Transverse colon (tissue), 4 donors: Measurements from ENCODE around the gene HOXB1.

ENCODE experiments used
- POLR2AphosphoS5 ChIP-seq, 3 donors: sonication (generic); formaldehyde crosslinking; IDR thresholded peaks; one replicate each; pipeline ENCODE4 v1.6.1; 2016; ENCODE audit warnings: antibody characterized with exemption in 3 of 3
- TF ChIP-seq, protein P1 (sequence below), 5 experiments: fragments of 200-600 bp in 3 of 5; fragments of 450-650 bp in 2 of 5; sonication (generic) in 3 of 5; IDR thresholded peaks; 1 replicate in 2 of 5; 2 replicates in 3 of 5; pipeline ENCODE4 v1.5.1; 2016 to 2017; ENCODE audit warnings: antibody characterized with exemption in 5 of 5, inconsistent platforms in 3 of 5, mild to moderate bottlenecking in 2 of 5, moderate library complexity in 1 of 5

DNA sequence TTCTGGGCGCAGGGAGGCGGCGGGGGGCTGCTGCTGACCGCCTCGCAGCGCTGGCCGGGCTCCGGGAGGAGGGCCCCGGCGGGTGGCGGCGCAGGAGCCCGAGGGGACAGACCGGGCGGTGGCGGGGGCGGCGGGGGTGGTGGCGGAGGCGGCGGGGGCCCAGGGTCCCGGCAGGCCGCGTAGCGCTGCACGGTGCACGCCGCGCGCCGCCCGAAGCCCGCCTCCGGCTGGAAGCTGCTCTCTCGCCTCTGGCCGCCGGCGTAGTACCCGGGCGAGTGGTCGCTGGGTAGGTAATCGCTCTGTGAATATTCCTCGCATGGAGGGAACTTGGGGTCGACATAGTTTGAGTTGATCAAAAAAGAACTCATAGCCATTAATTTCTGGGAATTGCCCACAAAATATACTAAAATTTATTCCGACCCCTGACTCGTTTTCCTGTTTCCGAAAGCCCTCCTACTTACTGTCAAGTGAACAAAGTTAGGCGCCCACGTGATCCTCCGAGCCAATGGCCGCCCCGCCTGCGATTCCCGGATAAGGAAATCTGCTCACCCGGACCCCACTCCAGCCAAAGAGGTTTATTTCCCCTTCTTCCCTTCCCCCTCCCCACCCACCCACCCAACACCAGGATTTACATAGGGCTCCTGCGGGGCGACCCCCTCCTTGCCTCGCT is 47.3 kb upstream of the HOXB1 start, which contains the start of gene HOXB4:
- peak in 2 of 3 donors; percentile 14 to 46 for TF ChIP-seq POLR2AphosphoS5 (IDR thresholded peaks at IDR 0.05)
- TF ChIP-seq, protein P1, sequence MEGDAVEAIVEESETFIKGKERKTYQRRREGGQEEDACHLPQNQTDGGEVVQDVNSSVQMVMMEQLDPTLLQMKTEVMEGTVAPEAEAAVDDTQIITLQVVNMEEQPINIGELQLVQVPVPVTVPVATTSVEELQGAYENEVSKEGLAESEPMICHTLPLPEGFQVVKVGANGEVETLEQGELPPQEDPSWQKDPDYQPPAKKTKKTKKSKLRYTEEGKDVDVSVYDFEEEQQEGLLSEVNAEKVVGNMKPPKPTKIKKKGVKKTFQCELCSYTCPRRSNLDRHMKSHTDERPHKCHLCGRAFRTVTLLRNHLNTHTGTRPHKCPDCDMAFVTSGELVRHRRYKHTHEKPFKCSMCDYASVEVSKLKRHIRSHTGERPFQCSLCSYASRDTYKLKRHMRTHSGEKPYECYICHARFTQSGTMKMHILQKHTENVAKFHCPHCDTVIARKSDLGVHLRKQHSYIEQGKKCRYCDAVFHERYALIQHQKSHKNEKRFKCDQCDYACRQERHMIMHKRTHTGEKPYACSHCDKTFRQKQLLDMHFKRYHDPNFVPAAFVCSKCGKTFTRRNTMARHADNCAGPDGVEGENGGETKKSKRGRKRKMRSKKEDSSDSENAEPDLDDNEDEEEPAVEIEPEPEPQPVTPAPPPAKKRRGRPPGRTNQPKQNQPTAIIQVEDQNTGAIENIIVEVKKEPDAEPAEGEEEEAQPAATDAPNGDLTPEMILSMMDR (IDR thresholded peaks at IDR 0.05) = no peak
